HG03025 (cell line): ENCODE results near the gene CCDC188.

Source experiments
- ATAC-seq: cut with Tn5 transposase; IDR thresholded peaks from one replicate; pipeline ENCODE4 v1.9.1; 2021; ENCODE audit warnings: mild to moderate bottlenecking, moderate library complexity; ENCODE audit not compliant: unreplicated experiment, low FRiP score

Gene CCDC188

GRCh38 chr22:20150381-20151275 lies at the start of gene CCDC188:
CCDC188 (minus strand) TSS chr22:20151055; CDS start chr22:20150986, 69 bp downstream.
- no peak for ATAC-seq

GRCh38 chr22:20199906-20200305 lies 49.1 kb upstream of the CCDC188 start:
- no peak for ATAC-seq

GRCh38 chr22:20199413-20199842 lies 48.6 kb upstream of the CCDC188 start:
- ATAC-seq: no peak

- no peak for ATAC-seq
Observed at GRCh38 chr22:20198557-20199319, 47.9 kb upstream of the CCDC188 start.

GRCh38 chr22:20197407-20198030 lies 46.7 kb upstream of the CCDC188 start:
- no peak for ATAC-seq

GRCh38 chr22:20196094-20196842 lies 45.4 kb upstream of the CCDC188 start:
- ATAC-seq: no peak

- ATAC-seq: no peak
Observed at GRCh38 chr22:20194681-20195593, 44.1 kb upstream of the CCDC188 start.

- ATAC-seq: no peak
Observed at GRCh38 chr22:20193761-20194494, 43.1 kb upstream of the CCDC188 start.

GRCh38 chr22:20192972-20193760 lies 42.3 kb upstream of the CCDC188 start:
- no peak for ATAC-seq

- ATAC-seq: no peak
Observed at GRCh38 chr22:20192293-20192971, 41.6 kb upstream of the CCDC188 start.

- no peak for ATAC-seq
Observed at GRCh38 chr22:20191803-20192202, 40.9 kb upstream of the CCDC188 start.

- no peak for ATAC-seq
Observed at GRCh38 chr22:20191000-20191515, 40.2 kb upstream of the CCDC188 start.

GRCh38 chr22:20188567-20188877 lies 37.7 kb upstream of the CCDC188 start:
- ATAC-seq: no peak

GRCh38 chr22:20187777-20188566 lies 37.1 kb upstream of the CCDC188 start:
- no peak for ATAC-seq

GRCh38 chr22:20186871-20187546 lies 36.2 kb upstream of the CCDC188 start:
- no peak for ATAC-seq
